ENCODE data around the gene AGPAT3. TPM values are rescaled to one million over a fixed set of nuclear protein-coding genes. Genes with fewer than 3 reads are reported as not detected.

Gene AGPAT3
- total and polyA plus RNA-seq, 8 donors: 9.9 to 83.1 (median 36.7) TPM

DNA sequence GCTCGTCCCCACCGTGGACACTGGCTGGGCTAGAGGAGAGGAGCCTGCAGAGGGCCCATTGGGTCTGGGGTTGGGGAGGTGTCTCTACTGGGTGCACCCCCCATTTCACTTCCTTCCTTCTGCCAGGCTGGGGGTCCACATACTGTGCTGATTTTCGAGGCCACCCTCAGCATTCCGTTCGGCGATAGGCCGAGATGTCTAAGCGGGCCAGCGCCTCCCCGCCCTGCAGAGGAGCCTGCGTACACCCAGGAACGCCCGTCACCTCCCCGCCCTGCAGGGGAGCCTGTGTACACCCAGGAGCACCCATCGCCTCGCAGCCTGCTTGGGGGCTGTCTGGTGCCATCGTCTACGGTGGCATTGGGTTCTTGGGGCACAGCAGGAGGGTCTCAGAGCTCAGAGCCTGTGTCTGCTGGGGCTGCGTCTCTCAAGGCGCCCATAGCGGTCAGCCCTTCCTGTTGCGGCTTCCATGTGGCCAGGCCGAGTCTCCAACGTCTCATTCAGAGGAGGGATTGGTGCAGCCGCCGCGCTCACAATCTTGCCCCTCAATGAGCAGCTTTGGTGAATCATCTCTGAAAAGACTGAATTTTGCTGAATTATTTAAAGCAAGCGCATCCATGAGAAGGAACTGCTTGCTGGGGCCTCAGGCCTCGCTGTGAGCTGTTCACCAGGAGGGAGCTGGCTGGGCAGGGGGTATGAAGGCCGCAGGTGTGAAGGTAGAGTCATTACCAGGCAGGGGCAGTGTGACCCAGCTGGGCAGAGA lies 30.7 kb upstream of the AGPAT3 start:
- DNase-seq: no peak
- peaks cover 0 to 10% (median 4%) of the 10 kb centered on the region in 4 donors for H3K9me3 ChIP-seq
- H3K36me3 ChIP-seq: no peaks in the 10 kb centered on the region
- H3K27me3 ChIP-seq: peaks cover 0 to 44% (median 3%) of the 10 kb centered on the region in 3 donors
- WGBS, 5 donors: 73 to 90% (median 83%) methylated on average over 12 to 30 of the region's 30 CpGs
- H3K27ac ChIP-seq: no peak overlapping the region
- H3K4me3 ChIP-seq: no peak overlapping the region
- intact Hi-C loops (cut with DNase I; ENCODE audit: low total_unique reads): no loop called here
- TF ChIP-seq EP300 (IDR thresholded peaks at IDR 0.05): no peak
- no peak for TF ChIP-seq POLR2AphosphoS5 (IDR thresholded peaks at IDR 0.05)
- TF ChIP-seq POLR2A (IDR thresholded peaks at IDR 0.05): no peak
- TF ChIP-seq, protein P1, sequence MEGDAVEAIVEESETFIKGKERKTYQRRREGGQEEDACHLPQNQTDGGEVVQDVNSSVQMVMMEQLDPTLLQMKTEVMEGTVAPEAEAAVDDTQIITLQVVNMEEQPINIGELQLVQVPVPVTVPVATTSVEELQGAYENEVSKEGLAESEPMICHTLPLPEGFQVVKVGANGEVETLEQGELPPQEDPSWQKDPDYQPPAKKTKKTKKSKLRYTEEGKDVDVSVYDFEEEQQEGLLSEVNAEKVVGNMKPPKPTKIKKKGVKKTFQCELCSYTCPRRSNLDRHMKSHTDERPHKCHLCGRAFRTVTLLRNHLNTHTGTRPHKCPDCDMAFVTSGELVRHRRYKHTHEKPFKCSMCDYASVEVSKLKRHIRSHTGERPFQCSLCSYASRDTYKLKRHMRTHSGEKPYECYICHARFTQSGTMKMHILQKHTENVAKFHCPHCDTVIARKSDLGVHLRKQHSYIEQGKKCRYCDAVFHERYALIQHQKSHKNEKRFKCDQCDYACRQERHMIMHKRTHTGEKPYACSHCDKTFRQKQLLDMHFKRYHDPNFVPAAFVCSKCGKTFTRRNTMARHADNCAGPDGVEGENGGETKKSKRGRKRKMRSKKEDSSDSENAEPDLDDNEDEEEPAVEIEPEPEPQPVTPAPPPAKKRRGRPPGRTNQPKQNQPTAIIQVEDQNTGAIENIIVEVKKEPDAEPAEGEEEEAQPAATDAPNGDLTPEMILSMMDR (IDR thresholded peaks at IDR 0.05): no peak
- H3K4me1 ChIP-seq: no peaks in the 10 kb centered on the region

DNA sequence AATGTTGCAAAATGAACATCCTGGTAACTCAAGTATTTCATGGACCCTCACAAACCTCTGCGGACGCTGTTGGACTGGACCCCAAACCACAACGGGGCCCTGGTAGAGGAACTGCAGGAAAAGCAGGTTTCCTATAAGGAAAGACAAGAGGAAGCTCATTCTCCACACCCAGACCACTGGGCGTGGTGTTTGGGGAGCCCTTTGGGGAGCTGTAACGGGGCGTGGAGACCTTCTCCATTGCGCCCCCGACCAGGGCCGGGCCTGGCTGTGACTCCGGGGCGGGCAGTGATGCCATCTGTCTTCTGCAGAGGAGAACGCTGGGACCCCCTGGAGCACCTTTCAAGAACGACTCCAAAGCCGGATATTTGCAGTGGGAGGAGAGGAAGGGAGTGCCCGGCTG lies 30.0 kb upstream of the AGPAT3 start:
- Histone ChIP-seq H3K9me3 (peaks cover 0 to 10% (median 4%) of the 10 kb centered on the region in 4 donors), H3K27me3 (peaks cover 0 to 37% (median 3%) of the 10 kb centered on the region in 3 donors), H3K4me3 (no peak overlapping the region), H3K27ac (no peak overlapping the region), H3K36me3 (no peaks in the 10 kb centered on the region), H3K4me1 (no peaks in the 10 kb centered on the region)
- TF ChIP-seq EP300 (IDR thresholded peaks at IDR 0.05): no peak
- no peak for TF ChIP-seq POLR2AphosphoS5 (IDR thresholded peaks at IDR 0.05)
- TF ChIP-seq, protein P1 (IDR thresholded peaks at IDR 0.05): no peak
- no peak for TF ChIP-seq POLR2A (IDR thresholded peaks at IDR 0.05)
- 56 to 73% (median 60%) methylated on average over 11 to 15 of the region's 15 CpGs for WGBS, 5 donors
- intact Hi-C loops (cut with DNase I; ENCODE audit: low total_unique reads): no loop called here
- DNase-seq: no peak

DNA sequence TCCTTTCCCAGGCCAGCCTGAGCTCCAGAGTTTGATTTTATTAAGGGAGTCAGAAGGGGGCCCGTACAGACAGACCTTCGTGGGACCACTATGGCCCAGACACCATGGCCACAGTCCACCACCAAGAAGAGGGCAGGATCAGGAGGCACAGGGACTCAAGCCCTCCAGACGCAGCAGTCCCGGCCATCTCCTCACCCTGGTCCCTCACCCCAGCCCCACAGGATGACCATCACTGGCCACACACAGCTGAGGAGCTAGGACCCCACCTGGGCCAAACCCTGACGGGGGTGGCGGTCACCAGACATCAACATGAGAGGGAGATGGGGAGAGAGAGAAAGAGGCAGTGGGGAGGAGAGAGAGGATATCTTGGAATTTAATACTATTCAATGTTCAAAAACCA lies 29.2 kb upstream of the AGPAT3 start:
- Histone ChIP-seq H3K27me3 (peaks cover 0 to 29% (median 3%) of the 10 kb centered on the region in 3 donors), H3K4me3 (no peak overlapping the region), H3K4me1 (no peaks in the 10 kb centered on the region), H3K9me3 (peaks cover 0 to 10% (median 4%) of the 10 kb centered on the region in 4 donors), H3K36me3 (no peaks in the 10 kb centered on the region), H3K27ac (no peak overlapping the region)
- DNase-seq: no peak
- intact Hi-C loops (cut with DNase I; ENCODE audit: low total_unique reads): no loop called here
- WGBS, 5 donors: 80 to 91% (median 88%) methylated on average over 6 of the region's 6 CpGs
- TF ChIP-seq POLR2AphosphoS5 (IDR thresholded peaks at IDR 0.05) (no peak), POLR2A (IDR thresholded peaks at IDR 0.05) (no peak), EP300 (IDR thresholded peaks at IDR 0.05) (no peak)
- TF ChIP-seq, protein P1 (IDR thresholded peaks at IDR 0.05): no peak

DNA sequence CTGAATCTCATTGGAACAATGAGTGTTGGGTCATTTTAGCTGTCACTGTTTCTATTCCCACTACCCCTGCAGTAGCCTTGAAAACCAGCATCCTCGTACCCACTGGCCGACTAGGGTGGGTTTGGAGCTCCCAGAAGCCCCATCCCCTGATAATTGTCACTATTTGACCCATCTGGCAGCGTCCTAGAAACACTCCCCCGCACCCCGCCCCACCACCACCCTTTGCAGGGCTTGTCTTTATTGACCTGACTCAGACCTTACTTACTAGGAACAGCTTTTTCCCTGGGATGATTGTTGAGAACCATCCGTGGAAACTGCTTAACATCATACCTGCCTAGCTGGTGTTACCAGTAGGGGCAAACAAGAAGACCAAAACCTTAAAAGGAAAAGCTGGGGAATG lies 28.4 kb upstream of the AGPAT3 start:
- no peak overlapping the region for H3K4me3 ChIP-seq
- H3K4me1 ChIP-seq: no peaks in the 10 kb centered on the region
- 78 to 82% (median 81%) methylated on average over 6 of the region's 6 CpGs for WGBS, 5 donors
- no peak for TF ChIP-seq POLR2A (IDR thresholded peaks at IDR 0.05)
- TF ChIP-seq, protein P1 (IDR thresholded peaks at IDR 0.05): no peak
- no peak for TF ChIP-seq POLR2AphosphoS5 (IDR thresholded peaks at IDR 0.05)
- TF ChIP-seq EP300 (IDR thresholded peaks at IDR 0.05): no peak
- H3K27me3 ChIP-seq: peaks cover 0 to 26% (median 3%) of the 10 kb centered on the region in 3 donors
- no peaks in the 10 kb centered on the region for H3K36me3 ChIP-seq
- peaks cover 0 to 10% (median 4%) of the 10 kb centered on the region in 4 donors for H3K9me3 ChIP-seq
- intact Hi-C loops (cut with DNase I; ENCODE audit: low total_unique reads): no loop called here
- no peak for DNase-seq
- no peak overlapping the region for H3K27ac ChIP-seq
